IPS-20b (cell line): Measurements from ENCODE around the gene RAI1.

ENCODE experiments used
- H3K27ac ChIP-seq: one replicate; pipeline ENCODE4 v1.5.1; 2013; ENCODE audit warnings: low read length
- H3K27me3 ChIP-seq: 2 replicates; pipeline ENCODE4 v1.6.1; 2013; ENCODE audit warnings: mild to moderate bottlenecking, low read length, inconsistent platforms; ENCODE audit not compliant: insufficient read depth
- H3K36me3 ChIP-seq: 2 replicates; pipeline ENCODE4 v1.6.1; 2013; ENCODE audit warnings: low read depth, mild to moderate bottlenecking, inconsistent platforms, low read length, moderate library complexity; ENCODE audit not compliant: insufficient read depth
- H3K4me1 ChIP-seq: 2 replicates; pipeline ENCODE4 v1.6.1; 2013; ENCODE audit warnings: mild to moderate bottlenecking, control low read depth, inconsistent platforms, low read length, moderate library complexity; ENCODE audit not compliant: insufficient read depth
- H3K4me3 ChIP-seq: 2 replicates; pipeline ENCODE4 v1.5.1; 2013; ENCODE audit warnings: mild to moderate bottlenecking, low read length, inconsistent platforms
- H3K9ac ChIP-seq: 2 replicates; pipeline ENCODE4 v1.6.1; 2013; ENCODE audit warnings: low read depth, mild to moderate bottlenecking, inconsistent platforms, low read length, moderate library complexity
- H3K9me3 ChIP-seq: 2 replicates; pipeline ENCODE4 v1.6.1; 2013; ENCODE audit warnings: mild to moderate bottlenecking, low read depth, low read length, inconsistent platforms; ENCODE audit not compliant: insufficient read depth

The RAI1 gene

GRCh38 chr17:17716837-17717523, 35.7 kb downstream of the RAI1 start:
- H3K4me3 ChIP-seq: no peak overlapping the region
- H3K36me3 ChIP-seq: no peaks in the 10 kb centered on the region
- H3K4me1 ChIP-seq: peaks cover 7% of the 10 kb centered on the region; the same call in 1 of the 2 replicates
- no peak overlapping the region for H3K27ac ChIP-seq
- peaks cover 98% of the 10 kb centered on the region for H3K27me3 ChIP-seq
- H3K9ac ChIP-seq: no peak overlapping the region
- no peaks in the 10 kb centered on the region for H3K9me3 ChIP-seq

GRCh38 chr17:17718251-17718650, 37.0 kb downstream of the RAI1 start:
- Histone ChIP-seq H3K9me3 (no peaks in the 10 kb centered on the region), H3K36me3 (no peaks in the 10 kb centered on the region), H3K27me3 (peaks cover 98% of the 10 kb centered on the region), H3K4me1 (peaks cover 7% of the 10 kb centered on the region; the same call in 1 of the 2 replicates), H3K9ac (no peak overlapping the region), H3K4me3 (no peak overlapping the region), H3K27ac (no peak overlapping the region)

- H3K9me3 ChIP-seq: no peaks in the 10 kb centered on the region
- H3K4me3 ChIP-seq: no peak overlapping the region
- H3K9ac ChIP-seq: no peak overlapping the region
- no peaks in the 10 kb centered on the region for H3K36me3 ChIP-seq
- no peak overlapping the region for H3K27ac ChIP-seq
- H3K4me1 ChIP-seq: peaks cover 4% of the 10 kb centered on the region; the same call in 1 of the 2 replicates
- peaks cover 100% of the 10 kb centered on the region for H3K27me3 ChIP-seq
Observed at GRCh38 chr17:17719199-17719940, 38.1 kb downstream of the RAI1 start.

GRCh38 chr17:17719966-17720543, 38.8 kb downstream of the RAI1 start:
- Histone ChIP-seq H3K36me3 (no peaks in the 10 kb centered on the region), H3K27ac (no peak overlapping the region), H3K9me3 (no peaks in the 10 kb centered on the region), H3K4me1 (peaks cover 4% of the 10 kb centered on the region; the same call in 1 of the 2 replicates), H3K27me3 (peaks cover 99% of the 10 kb centered on the region), H3K4me3 (no peak overlapping the region), H3K9ac (no peak overlapping the region)

GRCh38 chr17:17721140-17721668, 39.9 kb downstream of the RAI1 start:
- no peak overlapping the region for H3K9ac ChIP-seq
- H3K36me3 ChIP-seq: no peaks in the 10 kb centered on the region
- H3K9me3 ChIP-seq: no peaks in the 10 kb centered on the region
- H3K27me3 ChIP-seq: peaks cover 99% of the 10 kb centered on the region
- H3K4me1 ChIP-seq: peaks cover 12% of the 10 kb centered on the region; the same call in 1 of the 2 replicates
- H3K27ac ChIP-seq: no peak overlapping the region
- H3K4me3 ChIP-seq: no peak overlapping the region

GRCh38 chr17:17722081-17722905, 41.0 kb downstream of the RAI1 start:
- H3K36me3 ChIP-seq: no peaks in the 10 kb centered on the region
- no peak overlapping the region for H3K9ac ChIP-seq
- no peaks in the 10 kb centered on the region for H3K9me3 ChIP-seq
- H3K4me3 ChIP-seq: peak overlapping the region; percentile 62; the same call in 1 of the 2 replicates
- peaks cover 99% of the 10 kb centered on the region for H3K27me3 ChIP-seq
- H3K27ac ChIP-seq: no peak overlapping the region
- H3K4me1 ChIP-seq: peaks cover 14% of the 10 kb centered on the region; the same call in 1 of the 2 replicates

- H3K4me1 ChIP-seq: peaks cover 14% of the 10 kb centered on the region; the same call in 1 of the 2 replicates
- H3K27ac ChIP-seq: no peak overlapping the region
- no peaks in the 10 kb centered on the region for H3K36me3 ChIP-seq
- H3K9me3 ChIP-seq: no peaks in the 10 kb centered on the region
- peak overlapping the region; percentile 62; the same call in 1 of the 2 replicates for H3K4me3 ChIP-seq
- H3K27me3 ChIP-seq: peaks cover 99% of the 10 kb centered on the region
- H3K9ac ChIP-seq: no peak overlapping the region
Observed at GRCh38 chr17:17722906-17723353, 41.7 kb downstream of the RAI1 start.

GRCh38 chr17:17723354-17724261, 42.4 kb downstream of the RAI1 start:
- no peaks in the 10 kb centered on the region for H3K36me3 ChIP-seq
- H3K4me1 ChIP-seq: peaks cover 14% of the 10 kb centered on the region; the same call in 1 of the 2 replicates
- peak overlapping the region; percentile 6; the same call in 1 of the 2 replicates for H3K9ac ChIP-seq
- no peaks in the 10 kb centered on the region for H3K9me3 ChIP-seq
- H3K27me3 ChIP-seq: peaks cover 99% of the 10 kb centered on the region
- H3K4me3 ChIP-seq: peak overlapping the region; percentile 62; the same call in 1 of the 2 replicates
- no peak overlapping the region for H3K27ac ChIP-seq

GRCh38 chr17:17724307-17725010, 43.2 kb downstream of the RAI1 start:
- H3K36me3 ChIP-seq: no peaks in the 10 kb centered on the region
- peaks cover 99% of the 10 kb centered on the region for H3K27me3 ChIP-seq
- peak overlapping the region; percentile 62; the same call in 1 of the 2 replicates for H3K4me3 ChIP-seq
- H3K9me3 ChIP-seq: no peaks in the 10 kb centered on the region
- H3K9ac ChIP-seq: peak overlapping the region; percentile 6; the same call in 1 of the 2 replicates
- H3K27ac ChIP-seq: no peak overlapping the region
- H3K4me1 ChIP-seq: peaks cover 14% of the 10 kb centered on the region; the same call in 1 of the 2 replicates
